GM19240 (cell line): ENCODE results near the gene CDS1.
"Not testable (repeated sequence)": the region's sequence is repeated elsewhere in the genome, so short reads cannot be mapped to it uniquely, and the experiment has no call there.

Experiments
- DNase-seq: peaks from one replicate; pipeline ENCODE4 v3.0.0; 2011; ENCODE audit warnings: low spot score; ENCODE audit not compliant: insufficient read length

CDS1 gene

GRCh38 chr4:84582988-84583875 lies at the start of gene CDS1:
CDS1 (plus strand) TSS chr4:84583127; CDS start chr4:84583402, 275 bp downstream.
- DNase-seq: no peak

- DNase-seq: no peak
Measured at GRCh38 chr4:84535901-84536300, 47.0 kb upstream of the CDS1 start.

GRCh38 chr4:84545093-84545492 lies 37.8 kb upstream of the CDS1 start:
- no peak for DNase-seq

GRCh38 chr4:84547211-84547610 lies 35.7 kb upstream of the CDS1 start:
- DNase-seq: no peak

GRCh38 chr4:84549191-84549590 lies 33.7 kb upstream of the CDS1 start:
- DNase-seq: not testable (repeated sequence)

GRCh38 chr4:84562156-84562555 lies 20.8 kb upstream of the CDS1 start:
- DNase-seq: no peak

- no peak for DNase-seq
Measured at GRCh38 chr4:84563002-84563401, 19.9 kb upstream of the CDS1 start.

- DNase-seq: no peak
Measured at GRCh38 chr4:84565951-84566350, 17.0 kb upstream of the CDS1 start.

GRCh38 chr4:84568496-84568895 lies 14.4 kb upstream of the CDS1 start:
- DNase-seq: no peak

- no peak for DNase-seq
Measured at GRCh38 chr4:84569009-84569408, 13.9 kb upstream of the CDS1 start.

GRCh38 chr4:84573385-84574068 lies 9.4 kb upstream of the CDS1 start:
- no peak for DNase-seq

GRCh38 chr4:84574069-84574720 lies 8.7 kb upstream of the CDS1 start:
- DNase-seq: no peak

- no peak for DNase-seq
Measured at GRCh38 chr4:84578540-84579402, 4.2 kb upstream of the CDS1 start.

- no peak for DNase-seq
Measured at GRCh38 chr4:84579403-84579776, 3.5 kb upstream of the CDS1 start.

- DNase-seq: no peak
Measured at GRCh38 chr4:84582302-84582987, 482 bp upstream of the CDS1 start.

GRCh38 chr4:84583876-84584380 lies 1.0 kb downstream of the CDS1 start:
- DNase-seq: no peak

- DNase-seq: no peak
Measured at GRCh38 chr4:84585251-84585650, 2.3 kb downstream of the CDS1 start.

GRCh38 chr4:84594724-84595123 lies 11.8 kb downstream of the CDS1 start:
- DNase-seq: no peak

- DNase-seq: no peak
Measured at GRCh38 chr4:84596826-84597225, 13.9 kb downstream of the CDS1 start.

GRCh38 chr4:84597450-84597849 lies 14.5 kb downstream of the CDS1 start:
- no peak for DNase-seq
